ENCODE data around the gene MEIS3.

DNA sequence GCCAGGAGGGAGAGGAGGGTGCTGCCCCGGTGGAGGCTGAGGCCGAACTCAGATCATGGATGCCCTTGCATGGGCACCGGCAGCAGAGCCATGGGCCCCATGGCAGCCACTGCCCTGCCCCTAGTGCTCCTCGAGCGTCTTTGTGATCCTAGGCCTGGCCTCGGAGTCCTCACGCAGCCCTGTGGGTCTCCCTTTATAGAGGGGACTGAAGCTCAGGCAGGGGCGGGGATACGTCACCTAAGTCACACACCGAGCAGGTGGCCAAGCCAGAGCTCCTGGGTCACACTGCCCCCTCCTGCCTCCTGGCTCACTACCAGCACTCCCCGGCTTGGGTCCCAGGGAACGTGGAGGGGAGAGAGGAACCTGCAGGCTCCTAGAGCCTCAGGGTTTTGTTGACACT is 41.5 kb downstream of the MEIS3 start:
- TF ChIP-seq CTCF (IDR thresholded peaks at IDR 0.05) (no peak), POLR2A (IDR thresholded peaks at IDR 0.05) (no peak)

Data from right lobe of liver (tissue), 4 donors.